Subcutaneous adipose tissue (tissue), 4 donors: ENCODE results near the gene FAM20C. TPM values are rescaled to one million over a fixed set of nuclear protein-coding genes. Genes with fewer than 3 reads are reported as not detected.

Experiments used
- CTCF ChIP-seq: fragments of 450-650 bp; IDR thresholded peaks from one replicate; pipeline ENCODE4 v1.5.1; 2016; ENCODE audit warnings: low read depth, mild to moderate bottlenecking, control low read depth, antibody characterized with exemption, moderate library complexity
- total RNA-seq, 4 donors: library from RNA; depleted of rRNA; stranded (reverse); fragments of >200 nt; gene quantifications; one replicate each; pipeline ENCODE4 v1.1.0, GENCODE V29; 2016

Gene FAM20C
- total RNA-seq, 4 donors from 2014 or later: 21.0 to 82.5 (median 35.6) TPM

GRCh38 chr7:148932-149790 is 43.2 kb upstream of the FAM20C start:
- TF ChIP-seq CTCF: no peak

DNA sequence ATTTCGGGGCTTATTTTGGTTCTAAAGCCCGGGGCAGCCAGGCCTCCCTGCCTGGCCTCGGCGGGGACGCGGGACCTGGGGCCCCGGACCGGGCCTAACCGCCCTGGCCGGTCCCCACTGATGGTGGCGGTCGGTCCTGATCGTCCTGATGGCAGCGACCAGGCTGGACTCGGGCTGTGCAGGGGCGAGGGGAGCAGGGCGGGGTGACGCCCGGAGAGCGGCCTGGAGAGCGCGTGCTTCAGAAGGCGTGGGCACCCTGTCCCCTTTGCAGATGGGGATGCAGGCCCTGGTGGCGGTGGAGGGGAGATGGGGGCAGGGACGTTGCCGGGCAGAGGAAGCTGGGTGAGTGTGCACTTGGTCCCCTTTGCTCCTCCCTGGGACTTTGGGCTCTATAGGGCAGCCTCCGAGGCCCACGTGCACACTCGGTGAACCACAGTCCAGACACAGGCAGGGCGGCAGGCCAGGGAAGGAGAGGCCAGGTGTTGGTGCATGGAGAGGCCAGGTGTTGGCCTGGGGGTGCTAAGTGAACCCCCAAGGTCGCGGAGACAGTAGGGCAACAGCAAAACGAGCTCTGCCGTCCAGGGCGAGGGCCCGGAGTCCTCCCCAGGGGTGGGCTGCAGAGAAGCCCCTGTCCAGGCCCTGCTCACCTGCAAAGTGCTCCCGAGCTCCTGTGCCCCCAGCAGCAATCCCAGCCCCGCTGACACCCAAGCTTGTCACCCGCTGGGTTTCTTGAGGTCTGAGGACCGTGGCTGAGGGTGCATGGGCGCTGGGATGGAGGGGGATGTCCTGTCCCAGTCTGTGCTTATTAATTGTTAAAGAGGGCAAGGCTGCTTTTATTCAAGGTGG is 42.4 kb upstream of the FAM20C start:
- no peak for TF ChIP-seq CTCF

- no peak for TF ChIP-seq CTCF
These were observed 41.6 kb upstream of the FAM20C start for GRCh38 chr7:150811-151221.

- no peak for TF ChIP-seq CTCF
These were observed 40.9 kb upstream of the FAM20C start for GRCh38 chr7:151346-152050.

DNA sequence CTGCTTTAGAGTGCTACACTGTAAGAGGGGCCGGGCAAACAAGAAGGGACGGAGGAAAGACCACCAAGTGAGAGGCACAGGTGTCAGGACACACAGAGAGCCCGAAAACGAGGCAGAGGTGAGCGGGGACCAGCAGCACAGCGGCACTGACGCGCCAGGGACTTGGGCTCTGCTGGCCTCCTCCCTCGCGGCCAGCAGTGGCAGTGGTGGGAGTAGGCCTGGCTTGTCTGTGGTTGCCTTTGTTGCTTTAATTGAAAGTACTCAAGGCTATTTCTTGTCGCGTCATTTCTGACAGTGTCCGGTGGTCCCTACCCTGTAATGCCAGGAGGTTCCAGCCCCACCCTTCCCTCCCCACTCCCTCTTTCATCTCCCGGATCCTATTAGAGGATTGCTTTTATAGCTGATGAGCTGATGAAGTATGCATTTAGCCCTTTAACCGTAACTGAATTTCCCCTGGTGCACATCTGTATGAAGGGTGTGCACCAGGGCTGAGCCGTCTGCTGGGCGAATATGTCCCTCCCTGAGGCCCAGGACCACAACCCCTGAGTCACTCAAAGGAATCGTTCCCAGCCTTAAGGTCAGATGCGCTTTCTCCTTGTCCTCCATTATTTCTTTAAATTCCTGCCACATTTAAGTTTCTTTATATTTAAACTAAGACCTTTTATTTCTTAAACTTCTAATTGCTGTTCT is 39.5 kb upstream of the FAM20C start:
- TF ChIP-seq CTCF: no peak

- no peak for TF ChIP-seq CTCF
These were observed 38.8 kb upstream of the FAM20C start for GRCh38 chr7:153604-154003.
